HEK293T (cell line): ENCODE results near the gene ICA1.

Source experiments
- BHLHE40 ChIP-seq: fragments of 450-650 bp; IDR thresholded peaks from 2 replicates; pipeline ENCODE4 v1.6.1; 2016; ENCODE audit warnings: mild to moderate bottlenecking, moderate library complexity, borderline replicate concordance
- FOXA1 ChIP-seq: fragments of 450-650 bp; IDR thresholded peaks from 2 replicates; pipeline ENCODE4 v1.6.1; 2016; ENCODE audit warnings: mild to moderate bottlenecking
- FOXK2 ChIP-seq: fragments of 450-650 bp; IDR thresholded peaks from 2 replicates; pipeline ENCODE4 v1.6.1; 2016; ENCODE audit warnings: mild to moderate bottlenecking
- FOXM1 ChIP-seq: fragments of 450-650 bp; IDR thresholded peaks from 2 replicates; pipeline ENCODE4 v1.6.1; 2017; ENCODE audit warnings: mild to moderate bottlenecking, borderline replicate concordance
- HDGF ChIP-seq: fragments of 450-650 bp; IDR thresholded peaks from 2 replicates; pipeline ENCODE4 v1.6.1; 2017; ENCODE audit warnings: antibody characterized with exemption, borderline replicate concordance
- LEF1 ChIP-seq: fragments of 450-650 bp; IDR thresholded peaks from 2 replicates; pipeline ENCODE4 v1.6.1; 2017; ENCODE audit warnings: mild to moderate bottlenecking, borderline replicate concordance
- NFRKB ChIP-seq: fragments of 450-650 bp; IDR thresholded peaks from 2 replicates; pipeline ENCODE4 v1.6.1; 2016; ENCODE audit warnings: mild to moderate bottlenecking, moderate library complexity
- PKNOX1 ChIP-seq: fragments of 450-650 bp; IDR thresholded peaks from 2 replicates; pipeline ENCODE4 v1.6.1; 2016
- TARDBP ChIP-seq: fragments of 450-650 bp; IDR thresholded peaks from 2 replicates; pipeline ENCODE4 v1.6.1; 2016

GRCh38 chr7:8232999-8233847, 28.7 kb downstream of the ICA1 start:
- TF ChIP-seq FOXA1, result no peak
- TF ChIP-seq LEF1, result no peak
- no peak for TF ChIP-seq BHLHE40
- TF ChIP-seq FOXM1, result no peak
- no peak for TF ChIP-seq HDGF
- TF ChIP-seq TARDBP, result no peak
- TF ChIP-seq PKNOX1, result no peak
- TF ChIP-seq NFRKB, result no peak
- no peak for TF ChIP-seq FOXK2
